Urinary bladder (tissue), 4 donors: ENCODE measurements around the gene TIMM21. TPM values are rescaled to one million over a fixed set of nuclear protein-coding genes. Genes with fewer than 3 reads are reported as not detected.

Experiments used
- DNase-seq: peaks from one replicate; pipeline ENCODE4 v3.0.0-alpha.2; 2015; ENCODE audit errors: extremely low spot score
- H3K27ac ChIP-seq: one replicate; pipeline ENCODE4 v1.5.1; 2013; ENCODE audit warnings: low read depth, mild to moderate bottlenecking, moderate library complexity
- H3K36me3 ChIP-seq: one replicate; pipeline ENCODE4 v1.6.1; 2013; ENCODE audit warnings: mild to moderate bottlenecking, moderate library complexity; ENCODE audit not compliant: insufficient read depth
- H3K4me1 ChIP-seq: one replicate; pipeline ENCODE4 v1.6.1; 2013; ENCODE audit warnings: mild to moderate bottlenecking, moderate library complexity; ENCODE audit not compliant: insufficient read depth
- H3K4me3 ChIP-seq: one replicate; pipeline ENCODE4 v1.5.1; 2013; ENCODE audit warnings: low read depth, low read length
- WGBS: extraction: QIAGEN DNeasy Blood & Tissue Kit; methylation state at CpG from one replicate; pipeline ENCODE4 v1.1.7; 2013; 5-methylcytosine and 5-hydroxymethylcytosine counted together
- polyA plus RNA-seq: library from polyadenylated mRNA; stranded (reverse); fragments of 200-250 nt; gene quantifications from one replicate; pipeline ENCODE4 v1.2.3, GENCODE V29; 2013
- total RNA-seq: library from RNA; depleted of rRNA; stranded (reverse); fragments of >200 nt; gene quantifications from one replicate; pipeline ENCODE4 v1.2.3, GENCODE V29; 2014
- donor health status: healthy with polysubstance abuse.
- donor health status: healthy.

The TIMM21 gene
- total and polyA plus RNA-seq, 2 donors = 26.7 to 37.0 TPM

- Histone ChIP-seq H3K4me1 (no peaks in the 10 kb centered on the region), H3K36me3 (peaks cover 2% of the 10 kb centered on the region), H3K27ac (no peak overlapping the region), H3K4me3 (no peak overlapping the region)
- WGBS = 86% methylated on average over 4 of the region's 4 CpGs
- DNase-seq = no peak
Measured at GRCh38 chr18:74154716-74155115, 6.4 kb downstream of the TIMM21 start.

- DNase-seq = no peak
- Histone ChIP-seq H3K27ac (no peak overlapping the region), H3K36me3 (peaks cover 5% of the 10 kb centered on the region), H3K4me3 (no peak overlapping the region), H3K4me1 (no peaks in the 10 kb centered on the region)
- WGBS = 86% methylated on average over 4 of the region's 4 CpGs
Measured at GRCh38 chr18:74155276-74155675, 7.0 kb downstream of the TIMM21 start.

- no peaks in the 10 kb centered on the region for H3K4me1 ChIP-seq
- WGBS = 76% methylated on average over 11 of the region's 11 CpGs
- H3K27ac ChIP-seq = no peak overlapping the region
- DNase-seq = peak; percentile 61
- peaks cover 2% of the 10 kb centered on the region for H3K36me3 ChIP-seq
- H3K4me3 ChIP-seq = no peak overlapping the region
Measured at GRCh38 chr18:74163019-74163660, 14.8 kb downstream of the TIMM21 start.

GRCh38 chr18:74166386-74166785 lies 18.1 kb downstream of the TIMM21 start:
- Histone ChIP-seq H3K36me3 (no peaks in the 10 kb centered on the region), H3K4me1 (no peaks in the 10 kb centered on the region), H3K27ac (no peak overlapping the region), H3K4me3 (no peak overlapping the region)
- no peak for DNase-seq
- WGBS = 32% methylated on average over 7 of the region's 7 CpGs

- 67% methylated on average over 12 of the region's 12 CpGs for WGBS
- Histone ChIP-seq H3K4me3 (no peak overlapping the region), H3K4me1 (no peaks in the 10 kb centered on the region), H3K27ac (no peak overlapping the region), H3K36me3 (no peaks in the 10 kb centered on the region)
- no peak for DNase-seq
Measured at GRCh38 chr18:74171910-74172606, 23.7 kb downstream of the TIMM21 start.

- Histone ChIP-seq H3K4me3 (no peak overlapping the region), H3K36me3 (no peaks in the 10 kb centered on the region), H3K4me1 (no peaks in the 10 kb centered on the region), H3K27ac (no peak overlapping the region)
- 87% methylated on average over 27 of the region's 27 CpGs for WGBS
- DNase-seq = no peak
Measured at GRCh38 chr18:74172697-74173433, 24.5 kb downstream of the TIMM21 start.

- 93% methylated on average over 11 of the region's 11 CpGs for WGBS
- no peaks in the 10 kb centered on the region for H3K36me3 ChIP-seq
- no peak overlapping the region for H3K4me3 ChIP-seq
- H3K27ac ChIP-seq = no peak overlapping the region
- no peak for DNase-seq
- H3K4me1 ChIP-seq = no peaks in the 10 kb centered on the region
Measured at GRCh38 chr18:74173434-74173750, 25.1 kb downstream of the TIMM21 start.

GRCh38 chr18:74175658-74176057 lies 27.3 kb downstream of the TIMM21 start:
- Histone ChIP-seq H3K36me3 (no peaks in the 10 kb centered on the region), H3K27ac (no peak overlapping the region), H3K4me1 (no peaks in the 10 kb centered on the region), H3K4me3 (no peak overlapping the region)
- WGBS = 68% methylated on average over 6 of the region's 6 CpGs
- no peak for DNase-seq

GRCh38 chr18:74178884-74179283 lies 30.6 kb downstream of the TIMM21 start:
- WGBS = 73% methylated on average over 1 of the region's 1 CpG
- Histone ChIP-seq H3K4me3 (no peak overlapping the region), H3K27ac (no peak overlapping the region), H3K4me1 (no peaks in the 10 kb centered on the region), H3K36me3 (no peaks in the 10 kb centered on the region)
- DNase-seq = no peak

- no peaks in the 10 kb centered on the region for H3K36me3 ChIP-seq
- WGBS = 81% methylated on average over 10 of the region's 10 CpGs
- no peak overlapping the region for H3K27ac ChIP-seq
- DNase-seq = no peak
- H3K4me1 ChIP-seq = no peaks in the 10 kb centered on the region
- no peak overlapping the region for H3K4me3 ChIP-seq
Measured at GRCh38 chr18:74179623-74180199, 31.4 kb downstream of the TIMM21 start.

GRCh38 chr18:74182335-74182734 lies 34.0 kb downstream of the TIMM21 start:
- no peak overlapping the region for H3K27ac ChIP-seq
- no peak overlapping the region for H3K4me3 ChIP-seq
- H3K36me3 ChIP-seq = no peaks in the 10 kb centered on the region
- H3K4me1 ChIP-seq = no peaks in the 10 kb centered on the region
- DNase-seq = no peak
- WGBS = 95% methylated on average over 19 of the region's 19 CpGs

GRCh38 chr18:74183130-74183529 lies 34.8 kb downstream of the TIMM21 start:
- no peak for DNase-seq
- no peaks in the 10 kb centered on the region for H3K4me1 ChIP-seq
- H3K36me3 ChIP-seq = no peaks in the 10 kb centered on the region
- H3K27ac ChIP-seq = no peak overlapping the region
- WGBS = 55% methylated on average over 3 of the region's 3 CpGs
- H3K4me3 ChIP-seq = no peak overlapping the region

GRCh38 chr18:74184875-74185274 lies 36.6 kb downstream of the TIMM21 start:
- H3K27ac ChIP-seq = no peak overlapping the region
- DNase-seq = no peak

GRCh38 chr18:74185860-74186259 lies 37.5 kb downstream of the TIMM21 start:
- Histone ChIP-seq H3K4me1 (no peaks in the 10 kb centered on the region), H3K4me3 (no peak overlapping the region), H3K27ac (no peak overlapping the region), H3K36me3 (no peaks in the 10 kb centered on the region)
- no peak for DNase-seq
- 82% methylated on average over 2 of the region's 2 CpGs for WGBS

More at GRCh38 chr18:74184875-74185274, 36.6 kb downstream of the TIMM21 start:
- H3K4me3 ChIP-seq = no peak overlapping the region
- 66% methylated on average over 3 of the region's 3 CpGs for WGBS
- H3K4me1 ChIP-seq = no peaks in the 10 kb centered on the region
- H3K36me3 ChIP-seq = no peaks in the 10 kb centered on the region
